Neural cell (in vitro differentiated cells): ENCODE results near the gene VRK1. TPM values are rescaled to one million over a fixed set of nuclear protein-coding genes. Genes with fewer than 3 reads are reported as not detected.

Experiments
- H2AFZ ChIP-seq: fragments of 200-600, 300-800 bp; sonication (generic), shearing (Covaris generic); 2 replicates; pipeline ENCODE4 v1.6.0; 2014; ENCODE audit warnings: low read depth, mild to moderate bottlenecking, antibody characterized with exemption, low read length, moderate library complexity
- H3F3A ChIP-seq: fragments of 200-600 bp; shearing (Covaris generic); 2 replicates; pipeline ENCODE4 v1.6.1; 2016; ENCODE audit warnings: mild to moderate bottlenecking, moderate library complexity, mixed read lengths, antibody characterized with exemption, low read length; ENCODE audit not compliant: insufficient read depth, poor library complexity, severe bottlenecking
- H3K27ac ChIP-seq: fragments of 200-600, 300-800 bp; sonication (generic), shearing (Covaris generic); 2 replicates; pipeline ENCODE4 v1.5.1; 2014; ENCODE audit warnings: mild to moderate bottlenecking, low read length, moderate library complexity
- H3K27me3 ChIP-seq: fragments of 300-800, 200-600 bp; sonication (generic), shearing (Covaris generic); 2 replicates; pipeline ENCODE4 v1.6.0; 2014; ENCODE audit warnings: mild to moderate bottlenecking, low read depth, low read length, moderate library complexity; ENCODE audit not compliant: insufficient read depth
- H3K36me3 ChIP-seq: fragments of 300-800, 200-600 bp; sonication (generic), shearing (Covaris generic); 2 replicates; pipeline ENCODE4 v1.5.1; 2014; ENCODE audit warnings: mild to moderate bottlenecking, antibody characterized with exemption, low read length, moderate library complexity; ENCODE audit not compliant: insufficient read depth
- H3K4me2 ChIP-seq: fragments of 300-800, 200-600 bp; sonication (generic), shearing (Covaris generic); 2 replicates; pipeline ENCODE4 v1.6.0; 2014; ENCODE audit warnings: mild to moderate bottlenecking, low read length
- H3K4me3 ChIP-seq: fragments of 300-800, 200-600 bp; sonication (generic), shearing (Covaris generic); 2 replicates; pipeline ENCODE4 v1.5.1; 2014; ENCODE audit warnings: mild to moderate bottlenecking, low read length, moderate library complexity
- H3K79me2 ChIP-seq: fragments of 200-600 bp; shearing (Covaris generic); replicated peaks from 2 replicates; pipeline ENCODE4 v1.6.0; 2014; ENCODE audit warnings: mild to moderate bottlenecking, low read length, moderate library complexity; ENCODE audit not compliant: insufficient read depth
- H3K9ac ChIP-seq: fragments of 300-800, 200-600 bp; sonication (generic), shearing (Covaris generic); 2 replicates; pipeline ENCODE4 v1.6.1; 2016; ENCODE audit warnings: mild to moderate bottlenecking, low read length, mixed read lengths
- H3K9me2 ChIP-seq: fragments of 200-600 bp; shearing (Covaris generic); 2 replicates; pipeline ENCODE4 v1.6.1; 2016; ENCODE audit warnings: mild to moderate bottlenecking, low read length, mixed read lengths; ENCODE audit not compliant: insufficient read depth
- H3K9me3 ChIP-seq: fragments of 200-600, 300-800 bp; sonication (generic), shearing (Covaris generic); 2 replicates; pipeline ENCODE4 v1.6.1; 2016; ENCODE audit warnings: mild to moderate bottlenecking, mixed run types, low read length, moderate library complexity, mixed read lengths
- H4K20me1 ChIP-seq: fragments of 200-600 bp; shearing (Covaris generic); 2 replicates; pipeline ENCODE4 v1.6.1; 2016; ENCODE audit warnings: mild to moderate bottlenecking, mixed run types; ENCODE audit not compliant: insufficient read depth
- EP300 ChIP-seq: fragments of 450-650 bp; conservative IDR thresholded peaks from 2 replicates; pipeline ENCODE4 v1.6.1; 2014; ENCODE audit warnings: antibody characterized with exemption, mild to moderate bottlenecking, moderate library complexity; ENCODE audit not compliant: poor library complexity, severe bottlenecking
- EZH2 ChIP-seq: fragments of 200-600, 300-800 bp; shearing (Covaris generic), sonication (generic); IDR thresholded peaks from 2 replicates; pipeline ENCODE4 v1.6.1; 2014; ENCODE audit warnings: antibody characterized with exemption, low read length, borderline replicate concordance, mild to moderate bottlenecking; ENCODE audit not compliant: insufficient read depth, poor library complexity, severe bottlenecking
- MXI1 ChIP-seq: fragments of 450-650 bp; conservative IDR thresholded peaks from 2 replicates; pipeline ENCODE4 v1.6.1; 2014; ENCODE audit warnings: antibody characterized with exemption, mild to moderate bottlenecking; ENCODE audit not compliant: poor library complexity, severe bottlenecking
- POLR2AphosphoS5 ChIP-seq: IDR thresholded peaks from 2 replicates; pipeline ENCODE4 v1.6.1; 2012
- RAD21 ChIP-seq: fragments of 450-650 bp; conservative IDR thresholded peaks from 2 replicates; pipeline ENCODE4 v1.6.1; 2014; ENCODE audit warnings: antibody characterized with exemption, mild to moderate bottlenecking, moderate library complexity
- SMC3 ChIP-seq: fragments of 450-650 bp; conservative IDR thresholded peaks from 2 replicates; pipeline ENCODE4 v1.6.1; 2014; ENCODE audit warnings: antibody characterized with exemption, mild to moderate bottlenecking, moderate library complexity; ENCODE audit not compliant: poor library complexity
- TAF1 ChIP-seq: IDR thresholded peaks from 2 replicates; pipeline ENCODE4 v1.6.1; 2012; ENCODE audit warnings: low read depth
- polyA plus RNA-seq: library from polyadenylated mRNA; depleted of rRNA; stranded (reverse); fragments of >200 nt; gene quantifications from 2 replicates; pipeline ENCODE4 v1.2.3, GENCODE V29; 2014
- TF ChIP-seq, protein P1 (sequence below): fragments of 450-650 bp; IDR thresholded peaks from 2 replicates; pipeline ENCODE4 v1.5.1; 2014; ENCODE audit warnings: antibody characterized with exemption, mild to moderate bottlenecking, moderate library complexity; ENCODE audit not compliant: poor library complexity, severe bottlenecking
- TF ChIP-seq, protein P2 (sequence below): IDR thresholded peaks from 2 replicates; pipeline ENCODE4 v1.6.1; 2012; ENCODE audit warnings: borderline replicate concordance

The VRK1 gene
- polyA plus RNA-seq, 1 donor from 2014 or later: 86.0 TPM

DNA sequence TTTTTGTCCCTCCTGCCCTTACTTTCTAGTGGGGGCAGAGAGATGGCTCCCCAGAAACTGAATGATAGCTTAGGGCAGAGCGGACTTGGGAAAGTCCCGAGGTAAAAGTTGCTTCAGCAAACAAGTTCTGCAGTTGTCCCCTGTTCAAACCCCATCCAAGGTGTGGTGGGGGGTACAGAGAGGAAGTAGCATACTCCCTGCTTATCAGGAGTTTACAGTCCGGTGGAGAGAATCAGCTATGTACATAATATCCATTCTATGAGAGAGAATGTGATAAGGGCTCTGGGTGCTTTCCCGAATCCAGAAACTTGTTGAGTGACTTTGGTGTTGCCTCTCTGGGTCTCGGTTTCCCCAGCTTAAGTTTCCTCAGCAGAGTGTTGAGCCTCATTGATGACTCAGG lies 40.4 kb upstream of the VRK1 start:
- no peak overlapping the region for H3K9ac ChIP-seq
- H3K79me2 ChIP-seq: no peaks in the 10 kb centered on the region
- no peaks in the 10 kb centered on the region for H3K36me3 ChIP-seq
- H3F3A ChIP-seq: no peaks in the 10 kb centered on the region
- H3K4me2 ChIP-seq: no peak overlapping the region
- H4K20me1 ChIP-seq: no peaks in the 10 kb centered on the region
- no peak for TF ChIP-seq RAD21
- no peak for TF ChIP-seq EZH2
- no peak for TF ChIP-seq TAF1
- H2AFZ ChIP-seq: no peak overlapping the region
- no peak overlapping the region for H3K27ac ChIP-seq
- H3K9me2 ChIP-seq: no peaks in the 10 kb centered on the region
- no peaks in the 10 kb centered on the region for H3K9me3 ChIP-seq
- H3K4me3 ChIP-seq: no peak overlapping the region
- no peaks in the 10 kb centered on the region for H3K27me3 ChIP-seq

DNA sequence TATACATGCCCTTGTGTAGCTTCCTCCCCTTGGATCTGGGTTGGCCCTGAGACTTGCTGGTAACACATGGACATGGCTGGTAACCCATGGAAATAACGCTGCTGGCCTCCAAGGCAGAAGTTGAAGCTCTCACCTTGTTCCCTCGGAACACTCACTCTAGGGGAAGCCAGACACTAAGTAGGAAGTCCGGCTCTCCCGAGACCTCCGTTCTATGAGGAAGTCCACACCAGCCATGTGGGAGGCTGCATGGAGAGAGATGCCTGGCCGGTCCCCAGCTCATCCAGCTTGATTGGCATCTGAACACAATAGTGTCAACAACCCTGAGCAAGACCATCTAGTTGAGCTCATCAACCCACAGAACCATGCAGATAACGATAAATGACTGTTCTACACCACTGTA lies 39.7 kb upstream of the VRK1 start:
- no peaks in the 10 kb centered on the region for H3K36me3 ChIP-seq
- H3K79me2 ChIP-seq: no peaks in the 10 kb centered on the region
- no peak overlapping the region for H3K4me3 ChIP-seq
- H3K9me2 ChIP-seq: no peaks in the 10 kb centered on the region
- H3K9ac ChIP-seq: no peak overlapping the region
- no peaks in the 10 kb centered on the region for H4K20me1 ChIP-seq
- no peak overlapping the region for H3K27ac ChIP-seq
- H3K9me3 ChIP-seq: no peaks in the 10 kb centered on the region
- H3K27me3 ChIP-seq: no peaks in the 10 kb centered on the region
- H3F3A ChIP-seq: no peaks in the 10 kb centered on the region
- H2AFZ ChIP-seq: no peak overlapping the region
- TF ChIP-seq, protein P1, sequence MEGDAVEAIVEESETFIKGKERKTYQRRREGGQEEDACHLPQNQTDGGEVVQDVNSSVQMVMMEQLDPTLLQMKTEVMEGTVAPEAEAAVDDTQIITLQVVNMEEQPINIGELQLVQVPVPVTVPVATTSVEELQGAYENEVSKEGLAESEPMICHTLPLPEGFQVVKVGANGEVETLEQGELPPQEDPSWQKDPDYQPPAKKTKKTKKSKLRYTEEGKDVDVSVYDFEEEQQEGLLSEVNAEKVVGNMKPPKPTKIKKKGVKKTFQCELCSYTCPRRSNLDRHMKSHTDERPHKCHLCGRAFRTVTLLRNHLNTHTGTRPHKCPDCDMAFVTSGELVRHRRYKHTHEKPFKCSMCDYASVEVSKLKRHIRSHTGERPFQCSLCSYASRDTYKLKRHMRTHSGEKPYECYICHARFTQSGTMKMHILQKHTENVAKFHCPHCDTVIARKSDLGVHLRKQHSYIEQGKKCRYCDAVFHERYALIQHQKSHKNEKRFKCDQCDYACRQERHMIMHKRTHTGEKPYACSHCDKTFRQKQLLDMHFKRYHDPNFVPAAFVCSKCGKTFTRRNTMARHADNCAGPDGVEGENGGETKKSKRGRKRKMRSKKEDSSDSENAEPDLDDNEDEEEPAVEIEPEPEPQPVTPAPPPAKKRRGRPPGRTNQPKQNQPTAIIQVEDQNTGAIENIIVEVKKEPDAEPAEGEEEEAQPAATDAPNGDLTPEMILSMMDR: no peak
- TF ChIP-seq RAD21 (no peak), TAF1 (no peak), SMC3 (no peak), EP300 (no peak), MXI1 (no peak), EZH2 (no peak), POLR2AphosphoS5 (no peak)
- TF ChIP-seq, protein P2, sequence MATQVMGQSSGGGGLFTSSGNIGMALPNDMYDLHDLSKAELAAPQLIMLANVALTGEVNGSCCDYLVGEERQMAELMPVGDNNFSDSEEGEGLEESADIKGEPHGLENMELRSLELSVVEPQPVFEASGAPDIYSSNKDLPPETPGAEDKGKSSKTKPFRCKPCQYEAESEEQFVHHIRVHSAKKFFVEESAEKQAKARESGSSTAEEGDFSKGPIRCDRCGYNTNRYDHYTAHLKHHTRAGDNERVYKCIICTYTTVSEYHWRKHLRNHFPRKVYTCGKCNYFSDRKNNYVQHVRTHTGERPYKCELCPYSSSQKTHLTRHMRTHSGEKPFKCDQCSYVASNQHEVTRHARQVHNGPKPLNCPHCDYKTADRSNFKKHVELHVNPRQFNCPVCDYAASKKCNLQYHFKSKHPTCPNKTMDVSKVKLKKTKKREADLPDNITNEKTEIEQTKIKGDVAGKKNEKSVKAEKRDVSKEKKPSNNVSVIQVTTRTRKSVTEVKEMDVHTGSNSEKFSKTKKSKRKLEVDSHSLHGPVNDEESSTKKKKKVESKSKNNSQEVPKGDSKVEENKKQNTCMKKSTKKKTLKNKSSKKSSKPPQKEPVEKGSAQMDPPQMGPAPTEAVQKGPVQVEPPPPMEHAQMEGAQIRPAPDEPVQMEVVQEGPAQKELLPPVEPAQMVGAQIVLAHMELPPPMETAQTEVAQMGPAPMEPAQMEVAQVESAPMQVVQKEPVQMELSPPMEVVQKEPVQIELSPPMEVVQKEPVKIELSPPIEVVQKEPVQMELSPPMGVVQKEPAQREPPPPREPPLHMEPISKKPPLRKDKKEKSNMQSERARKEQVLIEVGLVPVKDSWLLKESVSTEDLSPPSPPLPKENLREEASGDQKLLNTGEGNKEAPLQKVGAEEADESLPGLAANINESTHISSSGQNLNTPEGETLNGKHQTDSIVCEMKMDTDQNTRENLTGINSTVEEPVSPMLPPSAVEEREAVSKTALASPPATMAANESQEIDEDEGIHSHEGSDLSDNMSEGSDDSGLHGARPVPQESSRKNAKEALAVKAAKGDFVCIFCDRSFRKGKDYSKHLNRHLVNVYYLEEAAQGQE: no peak
- no peak overlapping the region for H3K4me2 ChIP-seq

DNA sequence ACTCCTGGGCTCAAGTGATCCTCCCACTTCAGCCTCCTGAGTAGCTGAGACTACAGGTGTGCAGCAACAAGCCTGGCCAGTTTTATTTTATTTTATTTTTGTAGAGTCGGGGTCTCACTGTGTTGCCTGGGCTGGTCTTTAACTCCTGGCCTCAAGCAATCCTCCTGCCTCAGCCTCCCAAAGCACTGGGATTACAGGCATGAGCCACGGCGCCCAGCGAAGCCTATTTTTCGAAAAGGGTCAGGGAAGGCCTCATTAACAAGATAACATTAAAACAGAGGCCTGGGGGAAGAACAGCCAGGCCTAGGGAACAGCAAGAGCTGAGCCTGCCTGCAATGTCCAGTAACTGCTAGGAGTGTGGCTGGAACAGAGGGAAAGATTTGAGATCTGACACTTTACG lies 36.1 kb upstream of the VRK1 start:
- H3K36me3 ChIP-seq: no peaks in the 10 kb centered on the region
- no peak overlapping the region for H2AFZ ChIP-seq

More for the DNA sequence above, 36.1 kb upstream of the VRK1 start:
- H3F3A ChIP-seq: no peaks in the 10 kb centered on the region
- no peaks in the 10 kb centered on the region for H3K9me2 ChIP-seq
- no peaks in the 10 kb centered on the region for H3K79me2 ChIP-seq
- no peak overlapping the region for H3K4me3 ChIP-seq
- H3K9me3 ChIP-seq: no peaks in the 10 kb centered on the region
- H3K27me3 ChIP-seq: no peaks in the 10 kb centered on the region
- TF ChIP-seq, protein P1: no peak
- TF ChIP-seq SMC3: no peak
- no peak for TF ChIP-seq POLR2AphosphoS5
- no peak for TF ChIP-seq TAF1
- TF ChIP-seq, protein P2: no peak
- TF ChIP-seq EP300: no peak
- TF ChIP-seq RAD21: no peak
- TF ChIP-seq MXI1: no peak
- no peaks in the 10 kb centered on the region for H4K20me1 ChIP-seq
- no peak overlapping the region for H3K4me2 ChIP-seq
- H3K27ac ChIP-seq: no peak overlapping the region
- no peak overlapping the region for H3K9ac ChIP-seq
